WTC11 (cell line): ENCODE measurements around the gene NFIA. TPM values are rescaled to one million over a fixed set of nuclear protein-coding genes. Genes with fewer than 3 reads are reported as not detected.

ENCODE experiments used
- ESRRA ChIP-seq: sonication (generic); formaldehyde crosslinking; IDR thresholded peaks from 2 replicates; pipeline ENCODE4 v1.8.1; 2022; ENCODE audit warnings: mild to moderate bottlenecking, missing genetic modification reagents, borderline replicate concordance
- IRF2 ChIP-seq: sonication (generic); formaldehyde crosslinking; IDR thresholded peaks from 2 replicates; pipeline ENCODE4 v1.8.0; 2022; ENCODE audit warnings: low read depth, missing genetic modification reagents, borderline replicate concordance
- JAZF1 ChIP-seq: fragments of 250-450 bp; sonication (Bioruptor Pico); IDR thresholded peaks from 2 replicates; pipeline ENCODE4 v1.9.0; 2021; ENCODE audit warnings: moderate library complexity, mild to moderate bottlenecking, inconsistent platforms
- JUN ChIP-seq: sonication (generic); formaldehyde crosslinking; IDR thresholded peaks from 2 replicates; pipeline ENCODE4 v1.8.0; 2023; ENCODE audit warnings: mild to moderate bottlenecking, missing genetic modification reagents
- KAT7 ChIP-seq: sonication (generic); formaldehyde crosslinking; IDR thresholded peaks from 2 replicates; pipeline ENCODE4 v1.8.1; 2023; ENCODE audit warnings: missing genetic modification reagents, mild to moderate bottlenecking, borderline replicate concordance
- MXD4 ChIP-seq: fragments of 250-450 bp; sonication (Bioruptor Pico); IDR thresholded peaks from 2 replicates; pipeline ENCODE4 v1.8.0; 2021; ENCODE audit warnings: mild to moderate bottlenecking, moderate library complexity, borderline replicate concordance
- NFE2L1 ChIP-seq: sonication (generic); formaldehyde crosslinking; IDR thresholded peaks from 2 replicates; pipeline ENCODE4 v1.8.1; 2023; ENCODE audit warnings: missing genetic modification reagents
- NR1H2 ChIP-seq: sonication (generic); formaldehyde crosslinking; IDR thresholded peaks from 2 replicates; pipeline ENCODE4 v1.9.0; 2021; ENCODE audit warnings: mild to moderate bottlenecking, moderate library complexity, missing genetic modification reagents
- NR3C1 ChIP-seq: sonication (generic); formaldehyde crosslinking; conservative IDR thresholded peaks from 2 replicates; pipeline ENCODE4 v1.8.1; 2023; ENCODE audit warnings: low read depth, mild to moderate bottlenecking, missing genetic modification reagents
- OVOL2 ChIP-seq: fragments of 250-450 bp; sonication (Bioruptor Pico); IDR thresholded peaks from 2 replicates; pipeline ENCODE4 v1.9.0; 2021; ENCODE audit warnings: mild to moderate bottlenecking, borderline replicate concordance
- RELA ChIP-seq: sonication (generic); formaldehyde crosslinking; IDR thresholded peaks from 2 replicates; pipeline ENCODE4 v1.8.1; 2022; ENCODE audit warnings: missing genetic modification reagents, mild to moderate bottlenecking, borderline replicate concordance
- RORB ChIP-seq: fragments of 250-450 bp; sonication (Bioruptor Pico); IDR thresholded peaks from 2 replicates; pipeline ENCODE4 v1.9.0; 2021; ENCODE audit warnings: mild to moderate bottlenecking
- SOX15 ChIP-seq: fragments of 250-450 bp; sonication (Bioruptor Pico); IDR thresholded peaks from 2 replicates; pipeline ENCODE4 v1.9.0; 2021; ENCODE audit warnings: mild to moderate bottlenecking
- SP1 ChIP-seq: sonication (generic); formaldehyde crosslinking; conservative IDR thresholded peaks from 2 replicates; pipeline ENCODE4 v1.8.1; 2022; ENCODE audit warnings: missing genetic modification reagents
- TEAD1 ChIP-seq: sonication (generic); formaldehyde crosslinking; IDR thresholded peaks from 2 replicates; pipeline ENCODE4 v1.8.0; 2022; ENCODE audit warnings: mild to moderate bottlenecking, missing genetic modification reagents
- ZNF121 ChIP-seq: sonication (generic); formaldehyde crosslinking; IDR thresholded peaks from 2 replicates; pipeline ENCODE4 v1.8.0; 2023; ENCODE audit warnings: missing genetic modification reagents
- ZNF232 ChIP-seq: sonication (generic); formaldehyde crosslinking; IDR thresholded peaks from 2 replicates; pipeline ENCODE4 v1.8.0; 2022; ENCODE audit warnings: mild to moderate bottlenecking, missing genetic modification reagents
- ZNF396 ChIP-seq: fragments of 250-450 bp; sonication (Bioruptor Pico); IDR thresholded peaks from 2 replicates; pipeline ENCODE4 v1.8.0; 2021; ENCODE audit warnings: mild to moderate bottlenecking, moderate library complexity, borderline replicate concordance
- ZNF423 ChIP-seq: fragments of 250-450 bp; sonication (Bioruptor Pico); IDR thresholded peaks from 2 replicates; pipeline ENCODE4 v2.1.2; 2022; ENCODE audit warnings: mild to moderate bottlenecking, moderate library complexity
- total RNA-seq: library from RNA; stranded (reverse); gene quantifications from 3 replicates; pipeline ENCODE4 v1.2.3, GENCODE V29; 2021
- TF ChIP-seq, protein P1 (sequence below): fragments of 200-600 bp; IDR thresholded peaks from 2 replicates; pipeline ENCODE4 v1.8.0; 2022; ENCODE audit warnings: antibody characterized with exemption
- TF ChIP-seq, protein P2 (sequence below): fragments of 250-450 bp; sonication (Bioruptor Pico); IDR thresholded peaks from 2 replicates; pipeline ENCODE4 v1.8.0; 2021; ENCODE audit warnings: mild to moderate bottlenecking
- TF ChIP-seq, protein P3 (sequence below): fragments of 250-450 bp; sonication (Bioruptor Pico); conservative IDR thresholded peaks from 2 replicates; pipeline ENCODE4 v1.9.0; 2021; ENCODE audit warnings: mild to moderate bottlenecking
- TF ChIP-seq, protein P4 (sequence below): sonication (generic); formaldehyde crosslinking; IDR thresholded peaks from 2 replicates; pipeline ENCODE4 v1.8.0; 2023; ENCODE audit warnings: missing genetic modification reagents, mild to moderate bottlenecking, borderline replicate concordance
- TF ChIP-seq, protein P5 (sequence below): sonication (generic); formaldehyde crosslinking; IDR thresholded peaks from 2 replicates; pipeline ENCODE4 v1.8.0; 2023; ENCODE audit warnings: mild to moderate bottlenecking, missing genetic modification reagents
- TF ChIP-seq, protein P6 (sequence below): sonication (generic); formaldehyde crosslinking; conservative IDR thresholded peaks from 2 replicates; pipeline ENCODE4 v1.8.1; 2022; ENCODE audit warnings: mild to moderate bottlenecking, missing genetic modification reagents
- TF ChIP-seq, protein P7 (sequence below): sonication (generic); formaldehyde crosslinking; IDR thresholded peaks from 2 replicates; pipeline ENCODE4 v1.8.0; 2022; ENCODE audit warnings: mild to moderate bottlenecking, missing genetic modification reagents

Gene NFIA
- total RNA-seq, 1 experiment from 2014 or later = 16.7 TPM

DNA sequence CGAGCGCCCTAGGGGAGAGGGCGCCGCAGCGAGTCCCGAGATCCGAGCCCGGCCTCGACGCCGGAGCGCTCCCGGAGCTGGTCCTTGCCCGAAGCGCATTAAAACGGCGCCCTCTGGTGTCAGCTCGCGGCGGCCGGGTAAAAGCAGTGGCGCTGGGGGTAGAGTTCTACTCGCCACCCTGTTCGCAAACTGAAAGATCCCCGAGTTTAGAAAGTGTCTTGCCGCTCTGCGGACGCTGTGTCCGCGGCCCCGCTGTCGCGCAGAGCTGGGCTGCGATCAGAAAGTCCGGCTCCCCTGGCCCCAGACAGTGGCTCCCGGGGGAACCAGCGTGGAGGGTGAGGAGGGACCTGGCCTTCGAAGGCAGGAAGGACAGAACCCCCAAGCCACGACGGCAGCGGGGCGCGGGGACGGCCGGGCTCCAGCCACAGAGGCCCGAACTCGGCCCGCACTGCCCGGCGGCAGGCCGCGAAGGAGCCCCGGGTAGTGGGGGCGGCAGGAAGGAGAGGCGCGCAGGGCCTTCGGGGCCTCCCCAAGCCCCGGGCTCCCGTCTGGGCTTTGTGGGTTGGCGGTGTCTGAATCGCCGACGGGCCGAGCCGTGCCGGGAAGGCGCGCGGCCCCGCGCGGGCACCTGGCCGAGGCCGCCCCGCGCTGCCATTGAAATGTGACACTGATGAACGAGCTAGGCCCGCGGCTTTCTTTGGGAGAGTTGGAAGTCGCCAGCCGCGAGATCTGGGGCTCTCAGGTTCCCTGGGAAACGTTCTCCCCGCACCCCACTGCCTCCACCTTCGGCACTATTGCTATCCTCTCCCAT is 39.1 kb upstream of the NFIA start (continued):
- TF ChIP-seq RELA (CRISPR knock-in tag) (peak; percentile 39; the same call in 1 of the 2 replicates), IRF2 (CRISPR knock-in tag) (0 out of 2 replicates have a peak, but pooled peaks have one; percentile 47), ZNF232 (0 out of 2 replicates have a peak, but pooled peaks have one; percentile 35), JAZF1 (CRISPR knock-in tag) (no peak), NR1H2 (CRISPR knock-in tag) (no peak), JUN (CRISPR knock-in tag) (no peak), NR3C1 (no peak), NFE2L1 (CRISPR knock-in tag) (peak; percentile 37; the same call in 1 of the 2 replicates), ESRRA (CRISPR knock-in tag) (no peak), SP1 (CRISPR knock-in tag) (no peak; the same call in 1 of the 2 replicates), ZNF121 (CRISPR knock-in tag) (0 out of 2 replicates have a peak, but pooled peaks have one; percentile 3), ZNF396 (CRISPR knock-in tag) (no peak), KAT7 (CRISPR knock-in tag) (no peak), RORB (CRISPR knock-in tag) (no peak), TEAD1 (0 out of 2 replicates have a peak, but pooled peaks have one; percentile 6), OVOL2 (CRISPR knock-in tag) (no peak), SOX15 (CRISPR knock-in tag) (no peak), ZNF423 (CRISPR knock-in tag) (no peak), MXD4 (CRISPR knock-in tag) (no peak)
- TF ChIP-seq, protein P1, sequence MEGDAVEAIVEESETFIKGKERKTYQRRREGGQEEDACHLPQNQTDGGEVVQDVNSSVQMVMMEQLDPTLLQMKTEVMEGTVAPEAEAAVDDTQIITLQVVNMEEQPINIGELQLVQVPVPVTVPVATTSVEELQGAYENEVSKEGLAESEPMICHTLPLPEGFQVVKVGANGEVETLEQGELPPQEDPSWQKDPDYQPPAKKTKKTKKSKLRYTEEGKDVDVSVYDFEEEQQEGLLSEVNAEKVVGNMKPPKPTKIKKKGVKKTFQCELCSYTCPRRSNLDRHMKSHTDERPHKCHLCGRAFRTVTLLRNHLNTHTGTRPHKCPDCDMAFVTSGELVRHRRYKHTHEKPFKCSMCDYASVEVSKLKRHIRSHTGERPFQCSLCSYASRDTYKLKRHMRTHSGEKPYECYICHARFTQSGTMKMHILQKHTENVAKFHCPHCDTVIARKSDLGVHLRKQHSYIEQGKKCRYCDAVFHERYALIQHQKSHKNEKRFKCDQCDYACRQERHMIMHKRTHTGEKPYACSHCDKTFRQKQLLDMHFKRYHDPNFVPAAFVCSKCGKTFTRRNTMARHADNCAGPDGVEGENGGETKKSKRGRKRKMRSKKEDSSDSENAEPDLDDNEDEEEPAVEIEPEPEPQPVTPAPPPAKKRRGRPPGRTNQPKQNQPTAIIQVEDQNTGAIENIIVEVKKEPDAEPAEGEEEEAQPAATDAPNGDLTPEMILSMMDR = peak; percentile 75
- TF ChIP-seq, protein P2, sequence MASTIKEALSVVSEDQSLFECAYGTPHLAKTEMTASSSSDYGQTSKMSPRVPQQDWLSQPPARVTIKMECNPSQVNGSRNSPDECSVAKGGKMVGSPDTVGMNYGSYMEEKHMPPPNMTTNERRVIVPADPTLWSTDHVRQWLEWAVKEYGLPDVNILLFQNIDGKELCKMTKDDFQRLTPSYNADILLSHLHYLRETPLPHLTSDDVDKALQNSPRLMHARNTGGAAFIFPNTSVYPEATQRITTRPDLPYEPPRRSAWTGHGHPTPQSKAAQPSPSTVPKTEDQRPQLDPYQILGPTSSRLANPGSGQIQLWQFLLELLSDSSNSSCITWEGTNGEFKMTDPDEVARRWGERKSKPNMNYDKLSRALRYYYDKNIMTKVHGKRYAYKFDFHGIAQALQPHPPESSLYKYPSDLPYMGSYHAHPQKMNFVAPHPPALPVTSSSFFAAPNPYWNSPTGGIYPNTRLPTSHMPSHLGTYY (CRISPR knock-in tag) = no peak
- TF ChIP-seq, protein P3, sequence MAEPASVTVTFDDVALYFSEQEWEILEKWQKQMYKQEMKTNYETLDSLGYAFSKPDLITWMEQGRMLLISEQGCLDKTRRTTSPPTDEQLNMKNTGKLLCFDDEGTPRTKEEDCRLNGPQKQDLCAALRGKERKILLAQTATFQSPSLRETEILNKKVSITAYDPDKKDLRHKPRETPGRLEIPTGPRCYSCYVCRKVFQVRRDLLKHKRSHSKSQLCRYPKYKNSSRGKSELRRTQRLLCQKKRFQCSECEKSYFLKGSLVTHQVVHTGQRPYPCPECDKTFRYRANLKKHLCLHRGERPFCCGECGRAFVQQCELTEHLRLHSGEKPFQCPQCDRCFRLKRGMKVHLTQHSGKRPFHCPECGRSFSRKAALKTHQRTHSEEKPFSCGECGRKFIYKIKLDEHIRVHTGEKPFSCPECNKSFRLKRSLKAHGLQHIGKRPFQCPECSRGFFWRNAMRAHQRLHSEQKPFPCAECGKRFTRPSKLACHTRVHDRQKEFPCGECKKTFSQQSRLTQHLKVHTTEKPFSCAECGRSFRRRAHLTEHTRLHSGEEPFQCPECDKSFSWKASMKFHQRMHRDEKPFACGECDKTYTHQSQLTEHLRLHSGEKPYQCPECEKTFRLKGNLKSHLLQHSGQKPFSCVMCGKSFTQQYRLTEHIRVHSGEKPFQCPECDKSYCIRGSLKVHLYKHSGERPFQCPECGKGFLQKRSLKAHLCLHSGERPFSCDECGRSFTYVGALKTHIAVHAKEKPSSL (CRISPR knock-in tag) = no peak
- TF ChIP-seq, protein P4, sequence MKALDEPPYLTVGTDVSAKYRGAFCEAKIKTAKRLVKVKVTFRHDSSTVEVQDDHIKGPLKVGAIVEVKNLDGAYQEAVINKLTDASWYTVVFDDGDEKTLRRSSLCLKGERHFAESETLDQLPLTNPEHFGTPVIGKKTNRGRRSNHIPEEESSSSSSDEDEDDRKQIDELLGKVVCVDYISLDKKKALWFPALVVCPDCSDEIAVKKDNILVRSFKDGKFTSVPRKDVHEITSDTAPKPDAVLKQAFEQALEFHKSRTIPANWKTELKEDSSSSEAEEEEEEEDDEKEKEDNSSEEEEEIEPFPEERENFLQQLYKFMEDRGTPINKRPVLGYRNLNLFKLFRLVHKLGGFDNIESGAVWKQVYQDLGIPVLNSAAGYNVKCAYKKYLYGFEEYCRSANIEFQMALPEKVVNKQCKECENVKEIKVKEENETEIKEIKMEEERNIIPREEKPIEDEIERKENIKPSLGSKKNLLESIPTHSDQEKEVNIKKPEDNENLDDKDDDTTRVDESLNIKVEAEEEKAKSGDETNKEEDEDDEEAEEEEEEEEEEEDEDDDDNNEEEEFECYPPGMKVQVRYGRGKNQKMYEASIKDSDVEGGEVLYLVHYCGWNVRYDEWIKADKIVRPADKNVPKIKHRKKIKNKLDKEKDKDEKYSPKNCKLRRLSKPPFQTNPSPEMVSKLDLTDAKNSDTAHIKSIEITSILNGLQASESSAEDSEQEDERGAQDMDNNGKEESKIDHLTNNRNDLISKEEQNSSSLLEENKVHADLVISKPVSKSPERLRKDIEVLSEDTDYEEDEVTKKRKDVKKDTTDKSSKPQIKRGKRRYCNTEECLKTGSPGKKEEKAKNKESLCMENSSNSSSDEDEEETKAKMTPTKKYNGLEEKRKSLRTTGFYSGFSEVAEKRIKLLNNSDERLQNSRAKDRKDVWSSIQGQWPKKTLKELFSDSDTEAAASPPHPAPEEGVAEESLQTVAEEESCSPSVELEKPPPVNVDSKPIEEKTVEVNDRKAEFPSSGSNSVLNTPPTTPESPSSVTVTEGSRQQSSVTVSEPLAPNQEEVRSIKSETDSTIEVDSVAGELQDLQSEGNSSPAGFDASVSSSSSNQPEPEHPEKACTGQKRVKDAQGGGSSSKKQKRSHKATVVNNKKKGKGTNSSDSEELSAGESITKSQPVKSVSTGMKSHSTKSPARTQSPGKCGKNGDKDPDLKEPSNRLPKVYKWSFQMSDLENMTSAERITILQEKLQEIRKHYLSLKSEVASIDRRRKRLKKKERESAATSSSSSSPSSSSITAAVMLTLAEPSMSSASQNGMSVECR = peak; percentile 26; the same call in 1 of the 2 replicates
- TF ChIP-seq, protein P5, sequence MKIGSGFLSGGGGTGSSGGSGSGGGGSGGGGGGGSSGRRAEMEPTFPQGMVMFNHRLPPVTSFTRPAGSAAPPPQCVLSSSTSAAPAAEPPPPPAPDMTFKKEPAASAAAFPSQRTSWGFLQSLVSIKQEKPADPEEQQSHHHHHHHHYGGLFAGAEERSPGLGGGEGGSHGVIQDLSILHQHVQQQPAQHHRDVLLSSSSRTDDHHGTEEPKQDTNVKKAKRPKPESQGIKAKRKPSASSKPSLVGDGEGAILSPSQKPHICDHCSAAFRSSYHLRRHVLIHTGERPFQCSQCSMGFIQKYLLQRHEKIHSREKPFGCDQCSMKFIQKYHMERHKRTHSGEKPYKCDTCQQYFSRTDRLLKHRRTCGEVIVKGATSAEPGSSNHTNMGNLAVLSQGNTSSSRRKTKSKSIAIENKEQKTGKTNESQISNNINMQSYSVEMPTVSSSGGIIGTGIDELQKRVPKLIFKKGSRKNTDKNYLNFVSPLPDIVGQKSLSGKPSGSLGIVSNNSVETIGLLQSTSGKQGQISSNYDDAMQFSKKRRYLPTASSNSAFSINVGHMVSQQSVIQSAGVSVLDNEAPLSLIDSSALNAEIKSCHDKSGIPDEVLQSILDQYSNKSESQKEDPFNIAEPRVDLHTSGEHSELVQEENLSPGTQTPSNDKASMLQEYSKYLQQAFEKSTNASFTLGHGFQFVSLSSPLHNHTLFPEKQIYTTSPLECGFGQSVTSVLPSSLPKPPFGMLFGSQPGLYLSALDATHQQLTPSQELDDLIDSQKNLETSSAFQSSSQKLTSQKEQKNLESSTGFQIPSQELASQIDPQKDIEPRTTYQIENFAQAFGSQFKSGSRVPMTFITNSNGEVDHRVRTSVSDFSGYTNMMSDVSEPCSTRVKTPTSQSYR (CRISPR knock-in tag) = no peak
- TF ChIP-seq, protein P6, sequence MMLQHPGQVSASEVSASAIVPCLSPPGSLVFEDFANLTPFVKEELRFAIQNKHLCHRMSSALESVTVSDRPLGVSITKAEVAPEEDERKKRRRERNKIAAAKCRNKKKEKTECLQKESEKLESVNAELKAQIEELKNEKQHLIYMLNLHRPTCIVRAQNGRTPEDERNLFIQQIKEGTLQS (CRISPR knock-in tag) = no peak
- TF ChIP-seq, protein P7, sequence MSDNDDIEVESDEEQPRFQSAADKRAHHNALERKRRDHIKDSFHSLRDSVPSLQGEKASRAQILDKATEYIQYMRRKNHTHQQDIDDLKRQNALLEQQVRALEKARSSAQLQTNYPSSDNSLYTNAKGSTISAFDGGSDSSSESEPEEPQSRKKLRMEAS (CRISPR knock-in tag) = peak; percentile 42
